Muscle layer of colon (tissue), 2 donors: Measurements from ENCODE around the gene SALL2.

Source experiments
- H3K27ac ChIP-seq: one replicate; pipeline ENCODE4 v1.7.0; 2013; ENCODE audit warnings: low read depth, mild to moderate bottlenecking, low read length, moderate library complexity
- H3K27me3 ChIP-seq, 2 donors: one replicate each; pipeline ENCODE4 v1.7.0; 2013; ENCODE audit warnings: low read length in 2 of 2, mild to moderate bottlenecking in 2 of 2; ENCODE audit not compliant: insufficient read depth in 2 of 2, control insufficient read depth in 1 of 2
- H3K36me3 ChIP-seq: one replicate; pipeline ENCODE4 v1.7.0; 2013; ENCODE audit warnings: mild to moderate bottlenecking, low read length; ENCODE audit not compliant: insufficient read depth
- H3K4me1 ChIP-seq: one replicate; pipeline ENCODE4 v1.7.0; 2013; ENCODE audit warnings: mild to moderate bottlenecking, low read length; ENCODE audit not compliant: insufficient read depth
- H3K4me3 ChIP-seq, 2 donors: one replicate each; pipeline ENCODE4 v1.7.0; 2013; ENCODE audit warnings: low read length in 2 of 2, low read depth in 1 of 2, mild to moderate bottlenecking in 1 of 2, moderate library complexity in 1 of 2
- H3K9ac ChIP-seq: one replicate; pipeline ENCODE4 v1.7.0; 2013; ENCODE audit warnings: low read length
- H3K9me3 ChIP-seq: one replicate; pipeline ENCODE4 v1.7.0; 2013; ENCODE audit warnings: mild to moderate bottlenecking, low read length
- donor health status: abdominal sarcoma.
- donor health status: Adenocarcinoma of cecum.

The SALL2 gene

DNA sequence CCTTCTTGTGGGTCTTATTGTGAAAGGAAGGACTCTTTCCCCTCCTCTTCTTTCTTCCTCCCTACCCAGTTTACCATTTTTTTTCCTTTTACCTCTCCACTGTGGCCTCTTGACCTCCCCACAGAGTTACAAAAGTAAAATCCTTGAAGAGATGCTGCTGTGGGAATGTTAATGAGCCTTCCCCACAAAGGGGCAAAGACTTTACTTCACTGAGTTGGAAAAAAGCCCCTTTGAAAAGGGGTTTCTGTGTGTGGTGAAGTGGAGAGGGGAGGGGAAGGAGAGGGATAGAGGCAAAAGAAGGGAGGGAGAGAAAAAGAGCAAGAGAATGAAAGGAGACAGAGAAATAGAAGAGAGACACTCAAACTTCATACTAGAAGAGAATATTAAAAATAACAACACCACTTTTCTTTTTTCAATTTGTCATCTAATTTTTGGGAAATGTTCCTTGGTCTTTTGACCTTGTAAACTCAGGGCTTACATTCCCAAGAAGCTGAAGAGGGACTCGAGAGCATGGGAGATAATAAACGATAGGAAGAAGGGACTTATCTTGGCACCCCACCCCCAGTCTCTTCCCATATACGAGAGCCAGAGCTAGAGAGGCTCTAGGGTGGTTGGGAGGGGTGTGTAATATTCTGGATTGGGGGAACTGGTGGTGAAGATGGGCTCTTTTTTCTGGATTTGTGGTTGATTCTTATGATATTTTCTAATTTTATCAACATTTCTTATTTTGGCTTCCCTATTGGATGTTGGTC lies 13.2 kb upstream of the SALL2 start:
- no peaks in the 10 kb centered on the region for H3K9me3 ChIP-seq
- H3K36me3 ChIP-seq: no peaks in the 10 kb centered on the region
- peaks cover 12 to 16% of the 10 kb centered on the region in 2 donors for H3K27me3 ChIP-seq
- no peak overlapping the region for H3K9ac ChIP-seq
- no peak overlapping the region for H3K4me3 ChIP-seq
- H3K27ac ChIP-seq: no peak overlapping the region
- peaks cover 13% of the 10 kb centered on the region for H3K4me1 ChIP-seq

DNA sequence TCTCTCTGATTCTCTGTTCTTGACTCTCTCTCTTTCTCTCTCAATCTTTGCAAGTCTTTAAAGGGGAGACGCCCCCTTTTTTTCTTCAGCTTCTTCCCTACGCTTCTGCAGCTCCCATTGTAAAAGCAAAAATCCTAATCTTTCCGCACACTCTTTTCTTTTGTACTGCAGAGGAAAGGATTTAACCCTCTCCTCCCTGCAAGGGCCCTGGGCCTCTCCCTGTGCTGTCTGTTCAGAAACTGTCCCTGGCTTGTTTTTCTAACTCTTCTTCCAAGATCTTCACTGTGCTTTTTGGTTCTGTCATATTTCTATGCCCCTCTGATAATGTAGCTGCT lies 10.9 kb upstream of the SALL2 start:
- H3K4me1 ChIP-seq: peaks cover 13% of the 10 kb centered on the region
- H3K27ac ChIP-seq: no peak overlapping the region
- H3K9me3 ChIP-seq: no peaks in the 10 kb centered on the region
- peak overlapping the region; percentile 36 to 55 for H3K4me3 ChIP-seq
- H3K36me3 ChIP-seq: no peaks in the 10 kb centered on the region
- H3K9ac ChIP-seq: no peak overlapping the region
- H3K27me3 ChIP-seq: peaks cover 12 to 16% of the 10 kb centered on the region in 2 donors

- Histone ChIP-seq H3K4me3 (peak overlapping the region; percentile 36 to 55), H3K27ac (no peak overlapping the region), H3K9ac (no peak overlapping the region), H3K4me1 (peaks cover 13% of the 10 kb centered on the region), H3K27me3 (peaks cover 12 to 16% of the 10 kb centered on the region in 2 donors), H3K9me3 (no peaks in the 10 kb centered on the region), H3K36me3 (no peaks in the 10 kb centered on the region)
Measured at GRCh38 chr14:21536418-21537089, 10.4 kb upstream of the SALL2 start.

GRCh38 chr14:21535545-21536417 lies 9.6 kb upstream of the SALL2 start:
- H3K9ac ChIP-seq: no peak overlapping the region
- H3K4me3 ChIP-seq: peak overlapping the region in 1 of 2 donors; percentile 55

GRCh38 chr14:21534576-21534975 lies 8.4 kb upstream of the SALL2 start:
- no peak overlapping the region for H3K27ac ChIP-seq
- H3K9me3 ChIP-seq: no peaks in the 10 kb centered on the region
- H3K36me3 ChIP-seq: no peaks in the 10 kb centered on the region
- peaks cover 13% of the 10 kb centered on the region for H3K4me1 ChIP-seq
- no peak overlapping the region for H3K9ac ChIP-seq
- H3K27me3 ChIP-seq: peaks cover 12 to 16% of the 10 kb centered on the region in 2 donors
- no peak overlapping the region for H3K4me3 ChIP-seq

More at GRCh38 chr14:21535545-21536417, 9.6 kb upstream of the SALL2 start:
- Histone ChIP-seq H3K27ac (no peak overlapping the region), H3K9me3 (no peaks in the 10 kb centered on the region), H3K36me3 (no peaks in the 10 kb centered on the region), H3K4me1 (peaks cover 13% of the 10 kb centered on the region), H3K27me3 (peaks cover 12 to 16% of the 10 kb centered on the region in 2 donors)

GRCh38 chr14:21533294-21533693 lies 7.1 kb upstream of the SALL2 start:
- no peak overlapping the region for H3K4me3 ChIP-seq
- H3K36me3 ChIP-seq: no peaks in the 10 kb centered on the region
- peaks cover 13% of the 10 kb centered on the region for H3K4me1 ChIP-seq
- H3K27me3 ChIP-seq: peaks cover 12 to 16% of the 10 kb centered on the region in 2 donors
- no peak overlapping the region for H3K27ac ChIP-seq
- H3K9ac ChIP-seq: no peak overlapping the region
- no peaks in the 10 kb centered on the region for H3K9me3 ChIP-seq

DNA sequence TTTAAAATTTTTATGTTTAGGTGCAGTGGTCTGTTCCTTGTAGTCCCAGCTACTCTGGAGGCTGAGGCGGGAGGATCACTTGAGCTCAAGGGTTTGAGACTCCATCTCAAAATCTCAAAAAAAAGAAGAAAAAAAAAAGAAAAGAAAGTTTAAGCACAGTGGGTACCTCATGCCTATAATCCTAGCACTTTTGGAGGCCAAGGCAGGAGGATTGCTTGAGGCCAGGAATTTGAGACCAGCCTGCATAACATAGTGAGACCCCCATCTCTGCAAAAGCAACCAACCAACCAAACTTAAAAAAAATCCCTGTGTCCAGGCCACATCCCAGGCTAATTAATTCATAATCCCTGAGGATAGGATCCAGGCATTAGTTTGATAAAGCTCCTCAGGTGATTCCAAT lies 3.4 kb upstream of the SALL2 start:
- Histone ChIP-seq H3K27me3 (no peaks in the 10 kb centered on the region), H3K4me3 (no peak overlapping the region), H3K36me3 (no peaks in the 10 kb centered on the region), H3K9me3 (no peaks in the 10 kb centered on the region), H3K4me1 (peaks cover 14% of the 10 kb centered on the region), H3K9ac (no peak overlapping the region), H3K27ac (no peak overlapping the region)

DNA sequence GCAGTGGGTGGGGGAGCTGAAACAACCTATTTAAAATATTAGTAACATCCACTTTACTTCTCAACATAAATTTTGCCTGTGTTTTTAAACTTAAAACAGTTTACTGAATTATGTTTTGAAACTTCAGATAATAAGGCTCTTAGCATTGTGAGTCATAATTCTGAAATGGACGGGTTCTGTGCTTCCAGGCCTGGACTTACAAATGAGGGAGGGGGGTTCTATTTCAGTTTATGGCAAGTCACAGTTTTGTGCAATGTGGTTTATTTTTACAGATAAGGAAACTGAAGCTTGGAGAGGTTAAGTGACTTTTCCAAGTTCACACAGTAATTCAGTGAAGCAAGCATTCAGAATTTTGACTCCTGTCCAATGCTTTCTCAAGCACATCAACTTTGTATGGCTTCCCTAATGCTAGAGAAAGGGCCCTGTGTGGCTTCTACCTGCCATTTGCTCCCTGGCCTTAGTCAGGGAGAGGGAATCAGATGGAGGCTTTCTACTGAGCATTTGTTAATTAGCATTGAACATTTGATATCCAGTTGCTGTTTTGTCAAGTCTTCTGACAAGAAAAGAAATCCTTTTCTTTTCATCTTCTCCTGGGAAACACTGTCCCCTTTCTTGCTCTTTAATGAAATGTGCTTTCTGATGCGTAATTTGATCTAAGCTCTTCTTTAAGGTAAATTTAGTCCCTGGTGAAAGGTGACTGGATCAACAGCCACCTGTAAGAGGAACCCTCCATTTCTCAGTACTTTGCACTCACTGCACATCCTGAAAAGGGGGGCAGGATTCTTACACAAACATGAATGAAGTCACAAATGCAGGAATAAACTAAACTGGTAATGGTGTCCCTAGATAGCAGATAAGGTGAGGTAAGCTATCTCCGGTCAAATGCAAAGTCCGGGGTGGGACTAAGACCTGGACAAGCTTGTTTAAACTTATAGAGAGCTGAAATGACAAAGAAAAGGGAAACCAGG lies 2.5 kb upstream of the SALL2 start:
- no peaks in the 10 kb centered on the region for H3K36me3 ChIP-seq
- H3K27ac ChIP-seq: no peak overlapping the region
- no peaks in the 10 kb centered on the region for H3K27me3 ChIP-seq

GRCh38 chr14:21527318-21527679 lies 1.2 kb upstream of the SALL2 start:
- Histone ChIP-seq H3K36me3 (no peaks in the 10 kb centered on the region), H3K4me1 (peaks cover 14% of the 10 kb centered on the region), H3K27me3 (no peaks in the 10 kb centered on the region), H3K9ac (peak overlapping the region; percentile 76), H3K27ac (peak overlapping the region; percentile 39), H3K4me3 (no peak overlapping the region), H3K9me3 (no peaks in the 10 kb centered on the region)

More for the DNA sequence above, 2.5 kb upstream of the SALL2 start:
- Histone ChIP-seq H3K9me3 (no peaks in the 10 kb centered on the region), H3K9ac (no peak overlapping the region), H3K4me1 (peaks cover 14% of the 10 kb centered on the region), H3K4me3 (no peak overlapping the region)

- H3K9ac ChIP-seq: peak overlapping the region; percentile 76
- peak overlapping the region; percentile 39 for H3K27ac ChIP-seq
Measured at GRCh38 chr14:21526672-21527317, 649 bp upstream of the SALL2 start.

More at GRCh38 chr14:21526672-21527317, 649 bp upstream of the SALL2 start:
- H3K4me3 ChIP-seq: peak overlapping the region; percentile 68 to 74
- H3K27me3 ChIP-seq: no peaks in the 10 kb centered on the region
- no peaks in the 10 kb centered on the region for H3K36me3 ChIP-seq
- no peaks in the 10 kb centered on the region for H3K9me3 ChIP-seq
- H3K4me1 ChIP-seq: peaks cover 14% of the 10 kb centered on the region
